ENCODE data around the gene RBM24. TPM values are rescaled to one million over a fixed set of nuclear protein-coding genes. Genes with fewer than 3 reads are reported as not detected.
A peak's percentile ranks its signal among the peaks of the same experiment; 100 is the strongest.

Gene RBM24
- 0.76 and 6.3 TPM in 2 replicates for total RNA-seq (2012; rRNA removed)

DNA sequence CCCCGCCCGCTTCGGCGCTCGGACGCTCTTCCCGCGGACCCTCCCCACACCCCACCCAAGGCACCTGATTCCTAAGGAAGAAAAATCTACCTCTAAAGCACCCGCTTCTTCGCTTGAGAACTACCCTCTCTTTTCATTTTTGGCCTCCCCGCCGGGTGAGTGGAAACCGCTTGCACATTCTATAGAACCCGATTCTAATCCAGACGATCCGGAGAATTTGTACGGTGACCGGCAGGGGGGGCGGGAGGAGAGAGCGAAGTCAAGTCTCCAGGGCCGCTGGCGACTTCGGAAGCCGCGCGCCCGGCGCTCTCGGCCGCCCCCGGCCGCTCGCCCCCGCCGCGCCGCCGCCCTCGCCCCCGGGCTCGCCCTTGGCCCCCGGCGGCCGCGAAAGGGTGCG lies at the start of gene RBM24:
TSS of gene RBM24 (plus strand) at position 262 of the 397 bp plus-strand sequence. CDS start 221 bp downstream, outside the sequence.
- Histone ChIP-seq H3K4me3 (ENCODE audit: low read length) (peak within 1 kb of the TSS; percentile 94), H3K4me1 (ENCODE audit: control insufficient read depth, insufficient read depth, low read length) (peaks cover 33% of the 10 kb centered on the region), H3K9ac (ENCODE audit: low read depth, low read length) (peak within 1 kb of the TSS; percentile 97), H3K4me2 (ENCODE audit: low read length) (peak within 1 kb of the TSS; percentile 94), H3K27me3 (ENCODE audit: control insufficient read depth, insufficient read depth, low read length) (no peaks in the 10 kb centered on the region), H3K9me3 (replicated peaks; ENCODE audit: low read length) (no peaks in the 10 kb centered on the region), H3K36me3 (ENCODE audit: insufficient read depth, low read length) (peaks cover 13% of the 10 kb centered on the region)

DNA sequence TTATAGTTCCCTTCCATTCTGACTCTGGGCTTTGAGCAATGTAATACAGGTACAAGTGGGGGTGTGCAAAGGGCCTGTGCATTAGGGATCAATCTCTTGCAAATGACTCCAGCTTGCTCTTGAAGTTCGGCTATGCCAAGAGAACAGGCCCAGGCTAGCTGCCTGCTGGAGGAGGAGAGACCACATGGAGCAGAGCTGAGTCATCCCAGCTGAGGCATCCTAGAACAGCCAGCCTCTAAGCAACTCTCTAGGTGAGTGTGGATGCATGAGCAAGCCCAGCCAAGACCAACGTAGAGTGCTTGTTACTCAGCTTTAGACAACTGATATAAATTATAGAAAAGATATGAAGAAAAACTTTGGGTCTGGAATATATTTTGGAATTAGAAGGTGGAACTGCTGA lies 47.6 kb upstream of the RBM24 start:
- no peaks in the 10 kb centered on the region for H3K9me3 ChIP-seq (replicated peaks; ENCODE audit: low read length)

DNA sequence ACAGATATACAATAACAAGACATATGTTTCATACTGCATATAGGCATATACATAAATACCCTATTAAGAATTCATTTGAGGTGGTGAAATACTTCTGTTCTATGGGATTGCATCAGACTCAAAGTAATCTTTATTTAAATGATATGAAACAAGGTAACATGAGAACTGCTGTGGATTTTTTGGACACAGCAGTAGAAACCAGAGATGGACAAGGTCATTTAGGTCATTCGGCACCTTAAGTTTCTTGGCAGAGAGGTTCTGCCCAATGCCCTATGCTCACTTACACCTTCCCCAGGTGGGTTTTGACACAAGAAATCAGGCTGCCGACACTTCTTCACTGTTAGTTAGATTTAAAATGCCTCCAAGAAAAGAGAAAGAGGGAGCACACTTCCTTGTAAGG lies 43.9 kb upstream of the RBM24 start:
- Histone ChIP-seq H3K4me3 (ENCODE audit: low read length) (no peak overlapping the region), H3K4me2 (ENCODE audit: low read length) (no peak overlapping the region), H3K9ac (ENCODE audit: low read depth, low read length) (no peak overlapping the region), H3K27me3 (ENCODE audit: control insufficient read depth, insufficient read depth, low read length) (peaks cover 3% of the 10 kb centered on the region), H3K9me3 (replicated peaks; ENCODE audit: low read length) (no peaks in the 10 kb centered on the region), H3K36me3 (ENCODE audit: insufficient read depth, low read length) (no peaks in the 10 kb centered on the region), H3K4me1 (ENCODE audit: control insufficient read depth, insufficient read depth, low read length) (no peaks in the 10 kb centered on the region)

More for the DNA sequence above, 47.6 kb upstream of the RBM24 start:
- Histone ChIP-seq H3K9ac (ENCODE audit: low read depth, low read length) (no peak overlapping the region), H3K4me1 (ENCODE audit: control insufficient read depth, insufficient read depth, low read length) (no peaks in the 10 kb centered on the region), H3K27me3 (ENCODE audit: control insufficient read depth, insufficient read depth, low read length) (no peaks in the 10 kb centered on the region), H3K4me3 (ENCODE audit: low read length) (no peak overlapping the region), H3K4me2 (ENCODE audit: low read length) (no peak overlapping the region), H3K36me3 (ENCODE audit: insufficient read depth, low read length) (no peaks in the 10 kb centered on the region)

DNA sequence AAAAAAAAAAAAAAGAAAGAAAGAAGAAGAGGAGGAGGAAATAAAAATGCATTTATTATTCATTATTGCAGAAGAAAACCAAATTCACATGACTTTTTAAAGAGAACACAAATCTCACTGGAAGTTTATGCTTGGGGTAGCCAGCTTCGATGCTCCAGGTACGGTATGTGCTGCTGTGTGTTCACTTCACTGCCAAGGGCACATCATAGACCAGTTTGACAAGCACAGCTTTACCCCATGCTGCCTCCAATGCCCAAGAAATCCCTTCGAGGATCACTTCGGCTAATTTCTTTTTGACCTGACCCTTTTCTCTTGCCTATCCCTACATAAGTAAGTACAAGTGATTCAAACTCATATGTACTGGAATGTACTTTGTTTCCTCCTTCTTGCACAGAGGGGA lies 41.9 kb upstream of the RBM24 start:
- Histone ChIP-seq H3K9me3 (replicated peaks; ENCODE audit: low read length) (no peaks in the 10 kb centered on the region), H3K4me2 (ENCODE audit: low read length) (no peak overlapping the region), H3K9ac (ENCODE audit: low read depth, low read length) (no peak overlapping the region), H3K27me3 (ENCODE audit: control insufficient read depth, insufficient read depth, low read length) (peaks cover 3% of the 10 kb centered on the region), H3K4me3 (ENCODE audit: low read length) (no peak overlapping the region), H3K36me3 (ENCODE audit: insufficient read depth, low read length) (no peaks in the 10 kb centered on the region), H3K4me1 (ENCODE audit: control insufficient read depth, insufficient read depth, low read length) (no peaks in the 10 kb centered on the region)

DNA sequence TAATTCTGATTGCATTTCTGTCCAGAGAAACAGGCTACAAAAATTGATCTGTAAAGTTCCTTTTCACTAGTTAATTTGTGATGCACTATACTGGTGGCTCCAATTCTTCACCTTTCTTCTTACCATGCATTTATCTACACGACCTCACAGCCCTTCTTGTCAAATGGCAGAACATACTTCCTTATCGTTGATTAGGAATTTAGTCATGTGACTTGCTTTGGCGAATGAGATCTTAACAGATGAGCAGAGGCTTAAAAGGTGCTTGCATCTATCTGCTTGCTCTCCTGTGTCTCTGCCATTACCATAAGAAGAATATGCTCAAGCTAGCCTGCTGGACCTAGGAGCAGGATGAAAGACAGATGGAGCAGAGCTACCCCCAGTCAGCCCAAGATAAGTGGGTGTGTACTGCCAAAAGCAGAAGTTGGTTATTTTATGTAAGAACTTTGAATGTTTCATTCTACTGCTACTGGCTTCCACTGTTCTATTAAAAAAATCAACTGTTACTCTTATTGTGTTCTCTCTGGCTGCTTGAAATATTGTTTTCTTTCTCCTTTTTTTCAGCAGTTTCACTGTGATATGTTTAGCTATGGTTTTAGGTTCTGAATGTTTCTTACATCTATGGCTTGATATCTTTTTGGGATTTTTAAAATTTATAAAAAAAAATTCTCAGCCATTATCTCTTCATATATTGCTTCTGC lies 40.2 kb upstream of the RBM24 start:
- Histone ChIP-seq H3K9ac (ENCODE audit: low read depth, low read length) (no peak overlapping the region), H3K27me3 (ENCODE audit: control insufficient read depth, insufficient read depth, low read length) (peaks cover 3% of the 10 kb centered on the region), H3K4me3 (ENCODE audit: low read length) (no peak overlapping the region), H3K36me3 (ENCODE audit: insufficient read depth, low read length) (no peaks in the 10 kb centered on the region), H3K4me2 (ENCODE audit: low read length) (no peak overlapping the region), H3K9me3 (replicated peaks; ENCODE audit: low read length) (no peaks in the 10 kb centered on the region), H3K4me1 (ENCODE audit: control insufficient read depth, insufficient read depth, low read length) (no peaks in the 10 kb centered on the region)

DNA sequence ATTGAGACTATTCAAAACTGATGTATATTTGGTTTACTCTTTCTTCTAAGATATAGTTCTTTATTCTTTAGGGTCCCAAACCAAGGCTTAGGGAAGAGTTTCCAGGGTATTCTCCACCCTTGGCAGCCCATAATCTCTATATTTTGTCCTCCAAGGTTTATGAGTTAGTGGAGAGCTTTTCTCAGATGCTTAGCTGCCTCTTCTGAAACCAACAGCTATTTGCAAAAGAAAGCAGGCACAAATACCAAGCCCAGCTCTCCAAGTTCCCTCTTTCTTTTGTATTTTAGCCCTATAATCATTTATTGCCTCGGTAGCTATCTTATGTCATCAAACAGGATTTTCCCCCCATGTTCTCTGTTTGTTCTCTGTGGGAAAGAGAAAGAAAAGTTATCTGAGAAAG lies 39.1 kb upstream of the RBM24 start:
- Histone ChIP-seq H3K4me1 (ENCODE audit: control insufficient read depth, insufficient read depth, low read length) (no peaks in the 10 kb centered on the region), H3K36me3 (ENCODE audit: insufficient read depth, low read length) (no peaks in the 10 kb centered on the region), H3K4me2 (ENCODE audit: low read length) (no peak overlapping the region), H3K27me3 (ENCODE audit: control insufficient read depth, insufficient read depth, low read length) (peaks cover 3% of the 10 kb centered on the region), H3K9me3 (replicated peaks; ENCODE audit: low read length) (no peaks in the 10 kb centered on the region), H3K9ac (ENCODE audit: low read depth, low read length) (no peak overlapping the region), H3K4me3 (ENCODE audit: low read length) (no peak overlapping the region)

DNA sequence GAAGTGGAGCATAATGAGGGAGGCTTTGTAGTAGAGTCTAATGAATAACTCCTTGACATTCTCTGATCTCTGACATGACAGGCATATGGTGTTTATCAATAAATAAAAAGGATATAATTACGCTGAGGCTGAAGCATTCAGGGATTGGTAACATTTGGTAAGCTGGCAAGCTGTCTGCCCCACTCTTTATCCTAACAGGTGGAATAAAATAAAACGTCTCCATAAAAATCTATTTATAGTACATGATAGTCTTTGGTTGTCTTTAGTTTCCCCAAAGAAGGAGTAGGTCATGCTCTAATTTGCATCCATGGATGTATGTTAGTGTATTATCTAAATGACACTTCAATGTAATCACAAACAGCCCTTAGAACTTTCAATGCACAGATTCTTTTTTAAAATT lies 30.9 kb upstream of the RBM24 start:
- Histone ChIP-seq H3K9me3 (replicated peaks; ENCODE audit: low read length) (no peaks in the 10 kb centered on the region), H3K36me3 (ENCODE audit: insufficient read depth, low read length) (no peaks in the 10 kb centered on the region), H3K4me2 (ENCODE audit: low read length) (no peak overlapping the region), H3K4me1 (ENCODE audit: control insufficient read depth, insufficient read depth, low read length) (no peaks in the 10 kb centered on the region), H3K9ac (ENCODE audit: low read depth, low read length) (no peak overlapping the region), H3K4me3 (ENCODE audit: low read length) (no peak overlapping the region), H3K27me3 (ENCODE audit: control insufficient read depth, insufficient read depth, low read length) (no peaks in the 10 kb centered on the region)

DNA sequence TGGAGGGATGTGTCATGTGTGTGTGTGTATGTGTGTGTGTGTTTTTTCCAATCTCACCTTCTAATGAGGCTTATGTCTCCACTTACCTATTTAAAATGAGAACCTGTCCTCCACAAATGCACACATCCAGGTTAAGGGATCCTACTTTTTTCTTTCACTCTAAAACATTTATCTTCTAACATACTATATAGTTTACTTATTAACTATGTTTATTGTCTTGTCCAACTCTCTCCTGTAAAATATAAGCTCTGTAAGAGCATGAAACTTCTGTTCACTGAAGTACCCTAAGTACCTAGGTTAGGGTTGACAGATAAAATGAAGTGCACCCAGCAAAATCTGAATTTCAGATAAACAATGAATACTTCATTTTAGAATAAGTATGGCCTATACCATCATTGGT lies 29.2 kb upstream of the RBM24 start:
- Histone ChIP-seq H3K36me3 (ENCODE audit: insufficient read depth, low read length) (no peaks in the 10 kb centered on the region), H3K27me3 (ENCODE audit: control insufficient read depth, insufficient read depth, low read length) (no peaks in the 10 kb centered on the region), H3K9me3 (replicated peaks; ENCODE audit: low read length) (no peaks in the 10 kb centered on the region), H3K9ac (ENCODE audit: low read depth, low read length) (no peak overlapping the region), H3K4me3 (ENCODE audit: low read length) (no peak overlapping the region), H3K4me1 (ENCODE audit: control insufficient read depth, insufficient read depth, low read length) (no peaks in the 10 kb centered on the region), H3K4me2 (ENCODE audit: low read length) (no peak overlapping the region)

DNA sequence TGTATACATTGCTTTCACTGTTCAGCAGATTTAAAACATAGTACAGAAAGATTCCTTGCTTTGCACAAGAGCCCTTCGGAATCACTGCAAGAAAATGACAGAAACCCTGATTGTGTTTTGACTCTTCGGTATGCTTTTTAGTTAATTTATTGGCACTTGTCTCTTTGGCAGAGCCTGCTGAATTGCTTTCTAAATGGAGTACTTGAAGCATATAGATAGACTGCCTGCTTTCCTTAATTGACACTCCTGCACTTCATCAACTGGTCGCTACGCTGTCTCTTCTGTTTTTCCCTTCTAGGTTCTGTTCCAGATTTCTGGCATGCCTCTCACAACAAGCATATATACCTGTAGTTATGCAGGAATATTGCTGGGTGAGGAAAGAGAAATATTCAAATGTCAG lies 22.4 kb upstream of the RBM24 start:
- Histone ChIP-seq H3K36me3 (ENCODE audit: insufficient read depth, low read length) (no peaks in the 10 kb centered on the region), H3K4me2 (ENCODE audit: low read length) (no peak overlapping the region), H3K4me3 (ENCODE audit: low read length) (no peak overlapping the region), H3K27me3 (ENCODE audit: control insufficient read depth, insufficient read depth, low read length) (no peaks in the 10 kb centered on the region), H3K4me1 (ENCODE audit: control insufficient read depth, insufficient read depth, low read length) (no peaks in the 10 kb centered on the region), H3K9me3 (replicated peaks; ENCODE audit: low read length) (no peaks in the 10 kb centered on the region), H3K9ac (ENCODE audit: low read depth, low read length) (no peak overlapping the region)

DNA sequence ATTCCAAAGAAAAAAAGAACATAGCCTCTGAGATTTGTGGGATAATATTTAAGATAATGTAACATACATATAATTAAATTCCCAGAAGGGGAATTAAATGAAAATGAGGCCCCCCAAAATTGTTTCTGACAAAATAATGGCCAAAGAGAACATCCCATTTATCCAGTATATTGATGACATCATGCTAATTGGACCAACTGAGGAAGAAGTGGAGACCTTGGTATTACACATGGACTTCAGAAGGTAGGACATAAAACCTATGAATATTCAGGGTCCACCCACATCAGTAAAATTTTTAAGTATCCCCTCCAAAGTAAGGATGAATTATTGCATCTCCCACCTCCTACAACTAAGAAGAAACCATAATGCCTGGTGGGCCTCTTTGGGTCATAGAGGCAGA lies 15.6 kb upstream of the RBM24 start:
- no peak overlapping the region for H3K9ac ChIP-seq (ENCODE audit: low read depth, low read length)
- no peaks in the 10 kb centered on the region for H3K27me3 ChIP-seq (ENCODE audit: control insufficient read depth, insufficient read depth, low read length)
- H3K9me3 ChIP-seq (replicated peaks; ENCODE audit: low read length): no peaks in the 10 kb centered on the region
- peaks cover 5% of the 10 kb centered on the region for H3K4me1 ChIP-seq (ENCODE audit: control insufficient read depth, insufficient read depth, low read length)
- H3K4me2 ChIP-seq (ENCODE audit: low read length): no peak overlapping the region
- no peak overlapping the region for H3K4me3 ChIP-seq (ENCODE audit: low read length)
- no peaks in the 10 kb centered on the region for H3K36me3 ChIP-seq (ENCODE audit: insufficient read depth, low read length)

DNA sequence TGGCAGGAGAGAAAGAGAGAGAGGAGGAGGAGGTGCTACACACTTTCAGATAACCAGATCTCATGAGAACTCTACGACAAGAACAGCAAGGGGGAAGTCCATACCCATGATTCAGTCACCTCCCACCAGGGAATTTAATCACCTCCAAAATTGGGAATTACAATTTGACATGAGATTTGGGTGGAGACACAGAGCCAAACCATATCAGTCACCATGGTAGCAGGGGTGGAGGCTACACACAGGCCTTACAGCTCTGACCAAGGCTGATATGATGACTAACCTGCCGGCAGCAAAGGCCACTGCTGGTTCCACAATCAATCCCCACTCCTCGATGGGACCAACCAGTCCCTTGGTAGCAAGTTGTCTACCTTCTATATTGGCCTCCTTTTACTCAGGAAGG lies 13.6 kb upstream of the RBM24 start:
- peaks cover 5% of the 10 kb centered on the region for H3K4me1 ChIP-seq (ENCODE audit: control insufficient read depth, insufficient read depth, low read length)
- no peak overlapping the region for H3K4me2 ChIP-seq (ENCODE audit: low read length)
- no peaks in the 10 kb centered on the region for H3K36me3 ChIP-seq (ENCODE audit: insufficient read depth, low read length)
- H3K9ac ChIP-seq (ENCODE audit: low read depth, low read length): no peak overlapping the region
- no peak overlapping the region for H3K4me3 ChIP-seq (ENCODE audit: low read length)
- H3K27me3 ChIP-seq (ENCODE audit: control insufficient read depth, insufficient read depth, low read length): no peaks in the 10 kb centered on the region
- no peaks in the 10 kb centered on the region for H3K9me3 ChIP-seq (replicated peaks; ENCODE audit: low read length)

DNA sequence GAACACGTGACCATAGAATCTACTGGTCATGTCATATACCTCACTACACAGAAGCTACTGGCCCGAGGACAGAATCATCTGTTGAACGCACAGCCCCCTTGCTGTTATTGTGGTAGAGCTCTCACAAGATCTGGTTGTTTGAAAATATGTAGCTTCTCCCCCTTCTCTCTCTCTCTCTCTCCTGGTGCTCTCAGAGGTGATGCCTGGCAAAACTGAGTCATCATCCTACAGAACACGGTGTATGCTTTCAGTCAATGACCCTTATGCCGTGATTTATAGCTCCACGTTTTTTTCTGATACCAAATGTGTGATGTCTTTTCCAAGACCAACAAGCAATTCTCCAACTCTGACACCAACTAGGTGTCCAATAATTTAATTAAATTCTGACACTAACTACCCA lies 13.0 kb upstream of the RBM24 start:
- H3K36me3 ChIP-seq (ENCODE audit: insufficient read depth, low read length): no peaks in the 10 kb centered on the region
- H3K4me3 ChIP-seq (ENCODE audit: low read length): no peak overlapping the region
- peaks cover 5% of the 10 kb centered on the region for H3K4me1 ChIP-seq (ENCODE audit: control insufficient read depth, insufficient read depth, low read length)
- no peaks in the 10 kb centered on the region for H3K27me3 ChIP-seq (ENCODE audit: control insufficient read depth, insufficient read depth, low read length)
- H3K9ac ChIP-seq (ENCODE audit: low read depth, low read length): no peak overlapping the region
- no peak overlapping the region for H3K4me2 ChIP-seq (ENCODE audit: low read length)
- no peaks in the 10 kb centered on the region for H3K9me3 ChIP-seq (replicated peaks; ENCODE audit: low read length)
